HFF-Myc (cell line): Measurements from ENCODE around the gene SAGE1.

ENCODE experiments used
- DNase-seq: peaks from one replicate; pipeline ENCODE4 v3.0.0-alpha.2; 2011; ENCODE audit warnings: low read depth; ENCODE audit errors: extremely low read depth
- H3K4me3 ChIP-seq: replicated peaks from 2 replicates; pipeline ENCODE4 v1.5.1; 2011; ENCODE audit warnings: low read depth, mild to moderate bottlenecking, control low read depth, low read length
- CTCF ChIP-seq: IDR thresholded peaks from 2 replicates; pipeline ENCODE4 v1.5.1; 2012; ENCODE audit warnings: mild to moderate bottlenecking, low read depth, low read length, control low read depth; ENCODE audit errors: missing control alignments

Gene SAGE1

GRCh38 chrX:135951291-135951690, 57.8 kb downstream of the SAGE1 start:
- no peak for DNase-seq
- H3K4me3 ChIP-seq = no peak overlapping the region
- TF ChIP-seq CTCF = no peak
